Measurements from ENCODE around the gene NPC1.

NPC1 gene

DNA sequence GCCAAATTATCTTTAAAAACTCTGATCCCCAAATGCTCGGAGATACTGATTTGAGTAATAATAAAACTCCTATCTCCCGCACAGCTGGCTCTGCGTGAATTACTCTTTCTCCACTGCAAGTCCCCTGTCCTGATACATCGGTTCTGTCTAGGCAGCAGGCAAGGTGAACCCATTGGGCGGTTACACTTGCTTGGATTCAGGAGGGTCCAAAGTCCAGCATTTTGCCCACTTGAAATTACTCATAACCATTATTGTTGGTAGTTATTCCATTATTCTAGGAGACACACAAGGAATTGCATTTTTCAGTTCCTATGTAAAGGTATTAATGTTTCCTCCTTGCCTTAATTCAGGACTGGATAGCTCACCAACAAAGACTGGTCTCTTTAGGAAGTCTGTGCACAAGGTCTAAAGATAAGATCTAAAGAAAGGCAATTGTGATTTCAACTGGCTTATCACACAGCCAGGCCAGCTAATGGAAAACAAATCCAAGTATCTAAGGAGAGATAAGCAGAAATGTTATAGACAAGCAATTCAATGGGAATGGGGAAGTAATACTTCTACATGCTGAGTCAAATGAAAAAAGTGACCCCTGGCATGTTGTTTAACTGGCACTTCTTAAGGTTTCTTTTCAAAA, 23.2 kb upstream of the NPC1 start:
- in situ Hi-C loops (cut with MboI; ENCODE audit: low sequenced_read_pairs) = no loop called here

DNA sequence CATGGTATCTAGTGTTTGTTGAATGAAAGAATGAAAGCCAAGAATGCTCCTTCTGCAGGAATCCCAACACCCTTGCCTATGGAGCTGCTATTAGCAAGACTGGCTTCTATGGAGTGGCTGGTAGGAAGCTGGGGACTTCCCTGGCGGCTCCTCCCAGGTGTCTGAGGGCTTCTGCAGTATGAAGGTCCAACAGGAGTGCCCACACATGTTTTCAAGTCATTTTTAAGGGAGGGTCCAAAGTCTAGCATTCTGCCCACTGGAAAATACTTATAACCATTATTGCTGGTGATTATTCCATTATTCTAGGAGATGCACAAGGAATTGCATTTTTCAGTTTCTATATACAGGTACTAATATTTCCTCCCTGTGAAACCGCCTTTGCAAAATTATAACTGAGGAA, 21.9 kb upstream of the NPC1 start:
- in situ Hi-C loops (cut with MboI; ENCODE audit: low sequenced_read_pairs) = no loop called here

- in situ Hi-C loops (cut with MboI; ENCODE audit: low sequenced_read_pairs) = no loop called here
These were observed 19.6 kb upstream of the NPC1 start for GRCh38 chr18:23605941-23606340.

DNA sequence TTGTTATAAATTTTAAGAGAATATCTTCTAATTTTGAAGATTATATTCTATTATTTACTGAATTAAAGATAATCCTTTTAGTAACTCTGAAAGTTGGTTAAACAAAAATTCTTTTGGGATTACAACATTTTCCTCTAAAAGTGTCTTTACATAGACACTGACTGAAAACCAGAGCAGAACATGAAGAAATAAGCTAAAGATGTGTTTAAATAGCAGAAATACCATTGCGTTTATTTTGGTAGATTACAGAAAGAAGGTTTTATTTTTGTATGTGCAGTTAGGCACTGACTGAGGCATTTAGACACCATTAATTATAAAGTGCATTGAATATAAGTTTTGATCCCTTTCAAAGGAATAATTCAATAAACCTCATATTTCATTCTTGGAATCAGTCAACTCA, 13.5 kb upstream of the NPC1 start:
- in situ Hi-C loops (cut with MboI; ENCODE audit: low sequenced_read_pairs) = no loop called here

GRCh38 chr18:23596183-23596582, 9.9 kb upstream of the NPC1 start:
- in situ Hi-C loops (cut with MboI; ENCODE audit: low sequenced_read_pairs) = no loop called here

DNA sequence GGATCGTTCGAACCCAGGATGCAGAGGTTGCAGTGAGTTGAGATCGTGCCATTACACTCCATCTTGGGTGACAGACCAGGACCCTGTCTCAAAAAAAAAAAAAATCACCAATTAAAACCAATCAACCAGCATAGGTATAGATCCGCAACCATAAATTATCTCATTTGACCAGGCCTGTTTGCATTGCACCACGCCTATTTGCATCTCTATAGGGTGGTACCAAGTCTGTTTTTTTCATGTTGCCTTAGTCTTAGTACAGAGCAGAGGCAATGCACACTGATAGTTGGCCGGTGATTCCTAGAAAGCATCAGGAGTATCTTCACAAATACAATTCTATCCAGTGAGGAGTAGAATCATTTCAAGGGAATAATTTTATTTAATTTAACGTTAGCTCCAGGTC, 9.3 kb upstream of the NPC1 start:
- in situ Hi-C loops (cut with MboI; ENCODE audit: low sequenced_read_pairs) = no loop called here

GRCh38 chr18:23593720-23594119, 7.4 kb upstream of the NPC1 start:
- in situ Hi-C loops (cut with MboI; ENCODE audit: low sequenced_read_pairs) = no loop called here

- in situ Hi-C loops (cut with MboI; ENCODE audit: low sequenced_read_pairs) = no loop called here
These were observed 6.6 kb upstream of the NPC1 start for GRCh38 chr18:23592911-23593310.

DNA sequence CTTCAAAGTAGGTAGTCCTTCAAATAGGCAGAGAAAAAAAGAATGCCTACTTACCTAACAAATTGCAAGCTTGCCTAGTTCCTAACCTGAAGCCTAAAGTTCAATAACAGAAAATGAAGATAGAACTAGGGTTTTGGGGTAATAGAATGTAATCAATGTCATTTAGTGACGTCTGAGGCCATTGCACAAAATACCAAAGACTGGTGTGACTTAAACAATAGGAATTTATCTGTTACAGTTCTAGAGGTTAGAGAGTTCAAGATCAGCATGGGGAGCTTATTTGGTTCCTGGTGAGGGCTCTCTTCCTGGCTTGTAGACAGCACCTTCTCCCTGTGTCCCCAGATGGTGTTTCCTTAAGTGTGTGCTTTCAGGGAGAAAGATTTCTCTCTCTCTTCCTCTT, 4.7 kb upstream of the NPC1 start:
- in situ Hi-C loops (cut with MboI; ENCODE audit: low sequenced_read_pairs) = no loop called here

DNA sequence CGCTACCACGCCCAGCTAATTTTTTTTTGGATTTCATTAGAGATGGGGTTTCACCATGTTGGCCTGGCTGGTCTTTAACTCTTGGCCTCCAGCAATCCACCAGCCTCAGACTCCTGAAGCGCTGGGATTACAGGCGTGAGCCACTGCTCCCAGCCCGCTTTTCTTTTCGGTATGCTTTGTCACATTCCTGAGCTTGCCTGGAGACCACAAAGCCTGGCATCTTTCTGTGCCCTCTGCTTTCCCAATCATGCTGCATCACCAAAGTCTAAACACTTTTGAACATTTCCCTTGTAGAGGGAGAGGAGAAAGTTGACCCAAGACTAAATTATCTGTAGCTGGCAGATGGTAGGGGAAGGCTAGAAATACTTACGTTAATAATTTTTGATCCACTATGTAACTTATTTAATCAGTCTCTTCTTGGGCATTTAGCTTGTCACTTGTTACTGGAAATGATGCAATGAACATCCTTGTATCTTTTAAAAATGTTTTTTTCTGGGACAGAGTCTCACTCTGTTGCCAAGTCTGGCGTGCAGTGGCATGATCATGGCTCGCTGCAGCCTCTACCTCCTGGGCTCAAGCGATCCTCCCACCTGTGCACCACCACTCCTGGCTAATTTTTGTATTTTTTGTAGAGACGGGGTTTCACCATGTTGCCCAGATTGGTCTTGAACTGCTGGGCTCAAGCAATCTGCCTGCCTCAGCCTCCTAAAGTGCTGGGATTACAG, 2.7 kb upstream of the NPC1 start:
- in situ Hi-C loops (cut with MboI; ENCODE audit: low sequenced_read_pairs) = no loop called here

GRCh38 chr18:23587220-23587642, 925 bp upstream of the NPC1 start:
- in situ Hi-C loops (cut with MboI; ENCODE audit: low sequenced_read_pairs) = no loop called here

- in situ Hi-C loops (cut with MboI; ENCODE audit: low sequenced_read_pairs) = no loop called here
These were observed 433 bp downstream of the NPC1 start for GRCh38 chr18:23585897-23586248.

- in situ Hi-C loops (cut with MboI; ENCODE audit: low sequenced_read_pairs) = no loop called here
These were observed 1.1 kb downstream of the NPC1 start for GRCh38 chr18:23585007-23585871.

GRCh38 chr18:23584019-23584983, 2.0 kb downstream of the NPC1 start:
- in situ Hi-C loops (cut with MboI; ENCODE audit: low sequenced_read_pairs) = no loop called here

- in situ Hi-C loops (cut with MboI; ENCODE audit: low sequenced_read_pairs) = no loop called here
These were observed 3.0 kb downstream of the NPC1 start for GRCh38 chr18:23583071-23583865.

DNA sequence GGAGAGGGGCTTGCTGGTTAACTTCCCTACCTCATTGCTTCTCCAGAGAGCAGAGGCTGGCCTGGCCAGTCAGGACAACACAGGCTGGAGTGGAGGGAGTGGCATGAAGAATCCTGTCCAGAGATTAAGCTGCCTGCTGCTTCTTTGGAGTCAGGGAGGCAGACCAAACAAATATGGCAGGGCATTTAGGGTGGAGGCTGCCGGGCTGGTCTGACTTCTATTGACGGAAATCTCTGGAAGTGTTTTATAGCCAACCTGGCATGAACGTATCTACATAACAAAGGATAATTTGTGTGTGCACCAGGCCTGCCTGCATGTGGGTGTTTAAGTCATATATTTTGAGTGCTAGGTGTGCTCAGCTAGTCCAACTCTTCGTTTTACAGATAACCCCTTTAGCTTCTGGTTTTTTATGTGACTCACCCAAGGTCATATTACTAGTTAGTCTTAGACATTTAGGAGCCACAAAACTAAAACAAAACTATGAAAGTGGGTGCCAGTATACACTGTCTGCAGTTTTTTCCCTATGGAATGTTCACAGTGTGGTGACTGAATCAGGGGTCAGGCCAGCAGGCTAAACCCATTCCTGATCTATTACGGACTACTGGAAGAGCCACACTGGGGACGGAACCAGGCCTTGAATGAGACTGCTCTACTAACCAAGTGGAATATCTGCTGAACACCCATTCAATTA, 5.5 kb downstream of the NPC1 start:
- in situ Hi-C loops (cut with MboI; ENCODE audit: low sequenced_read_pairs) = no loop called here

- in situ Hi-C loops (cut with MboI; ENCODE audit: low sequenced_read_pairs) = no loop called here
These were observed 7.2 kb downstream of the NPC1 start for GRCh38 chr18:23578891-23579653.

DNA sequence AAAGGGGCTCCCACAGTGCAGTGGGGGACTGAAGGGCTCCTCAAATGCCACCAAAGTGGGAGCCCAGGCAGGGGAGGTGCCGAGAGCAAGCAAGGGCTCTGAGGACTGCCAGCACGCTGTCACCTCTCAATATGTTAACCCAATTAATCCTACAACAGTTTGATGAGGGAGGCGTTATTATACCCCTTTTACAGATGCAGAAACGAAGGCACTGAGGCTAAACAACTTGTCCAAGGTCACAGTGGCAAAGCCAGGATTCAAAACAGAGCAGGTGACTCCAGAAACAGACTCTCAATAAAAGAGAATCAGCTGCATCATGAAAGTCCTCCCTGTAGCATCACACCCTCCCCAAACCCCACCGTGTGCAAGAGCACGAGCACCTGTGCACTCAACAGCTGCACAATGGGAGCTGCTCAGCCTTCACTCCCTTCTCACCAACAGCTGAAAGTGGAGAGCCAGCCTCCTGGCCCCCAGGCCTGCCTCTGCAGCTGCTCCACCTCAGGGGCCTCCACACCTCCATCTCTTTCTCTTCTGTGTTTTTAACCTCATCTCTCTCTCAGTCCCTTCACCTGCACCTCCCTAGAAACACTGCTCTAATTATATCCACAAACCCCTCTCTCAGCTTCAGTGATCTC, 8.1 kb downstream of the NPC1 start:
- in situ Hi-C loops (cut with MboI; ENCODE audit: low sequenced_read_pairs) = no loop called here

Measured in hTERT RPE-1 (cell line).